ENCODE data around the gene SH2D4B. TPM values are rescaled to one million over a fixed set of nuclear protein-coding genes. Genes with fewer than 3 reads are reported as not detected.

The SH2D4B gene
- total and polyA plus RNA-seq, 2 of the 13 experiments (the other 11 are each of a cell fraction or from before 2014, with no cell fraction given) = not detected

DNA sequence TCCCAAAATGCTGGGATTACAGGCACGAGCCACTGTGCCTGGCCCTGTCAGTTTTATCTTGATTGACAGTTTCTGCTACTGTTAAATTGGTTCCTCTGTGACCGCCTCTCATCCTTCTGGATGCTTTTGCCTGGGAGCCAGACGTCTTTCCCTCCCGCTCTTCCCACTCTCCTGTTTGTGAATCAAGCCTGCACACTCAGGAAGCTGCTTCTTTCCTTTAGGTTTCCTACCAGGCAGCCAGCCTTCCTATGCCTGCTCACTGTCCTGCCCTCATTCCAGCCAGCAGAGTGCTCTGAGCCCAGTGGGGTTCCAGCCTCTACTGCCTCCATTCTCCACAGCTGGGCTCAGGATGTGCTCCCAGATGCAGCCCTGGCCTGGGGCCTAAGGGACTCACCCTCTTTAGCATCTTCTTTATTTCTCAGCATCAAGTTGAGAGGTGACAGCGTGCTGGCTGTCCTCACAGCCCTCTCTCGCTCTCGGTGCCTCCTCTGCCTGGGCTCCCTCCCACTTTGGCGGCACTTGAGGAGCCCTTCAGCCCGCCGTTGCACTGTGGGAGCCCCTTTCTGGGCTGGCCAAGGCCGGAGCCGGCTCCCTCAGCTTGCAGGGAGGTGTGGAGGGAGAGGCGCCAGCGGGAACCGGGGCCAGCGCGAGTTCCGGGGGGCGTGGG lies 5.1 kb downstream of the SH2D4B start:
- no peaks in the 10 kb centered on the region for H3K79me2 ChIP-seq (ENCODE audit: insufficient read depth, low read length)
- no peaks in the 10 kb centered on the region for H3K36me3 ChIP-seq (replicated peaks in 1 of 2; ENCODE audit: control insufficient read depth in 1 of 2, insufficient read depth in 2 of 2, low read length in 2 of 2)
- H3K9me3 ChIP-seq (ENCODE audit: low read length) = no peaks in the 10 kb centered on the region
- H3K9ac ChIP-seq (ENCODE audit: insufficient read depth, low read depth, low read length) = no peak overlapping the region
- POLR2A ChIA-PET = no interaction called here
- 41% methylated on average over 10 of the region's 19 CpGs for WGBS (ENCODE audit: low lambda C conversion rate)
- in situ Hi-C loops (cut with HindIII; ENCODE audit: extremely low pct_ligation_motif_present, low pct_unique_long_range_greater_than_20kb) = no loop called here
- intact Hi-C loops (cut with micrococcal nuclease; ENCODE audit: unreplicated experiment) = no loop called here
- H3K27me3 ChIP-seq (ENCODE audit: control insufficient read depth in 1 of 2, insufficient read depth in 2 of 2, low read length in 2 of 2) = peaks cover 5 to 22% of the 10 kb centered on the region in 2 experiments; a peak in 3 of 5 replicates
- DNase-seq (ENCODE audit: low spot score) (no peak), ATAC-seq (no peak), FAIRE-seq (no peak)
- no peak overlapping the region for H3K4me2 ChIP-seq (ENCODE audit: low read depth, low read length)
- H3K4me3 ChIP-seq (replicated peaks in 1 of 3; ENCODE audit: insufficient read depth in 1 of 3, low read depth in 2 of 3, low read length in 3 of 3) = no peak overlapping the region
- BruUV-seq (replicated peaks) = no TSS peak
- H2AFZ ChIP-seq (ENCODE audit: low read length) = no peak overlapping the region
- no peaks in the 10 kb centered on the region for H3K4me1 ChIP-seq (ENCODE audit: insufficient read depth, low read length)
- CTCF ChIA-PET (ENCODE audit: low intra/inter-chr PET ratio, low total read pairs) = no interaction called here
- H4K20me1 ChIP-seq (ENCODE audit: insufficient read depth, low read length) = no peaks in the 10 kb centered on the region
- TF ChIP-seq, protein P1, sequence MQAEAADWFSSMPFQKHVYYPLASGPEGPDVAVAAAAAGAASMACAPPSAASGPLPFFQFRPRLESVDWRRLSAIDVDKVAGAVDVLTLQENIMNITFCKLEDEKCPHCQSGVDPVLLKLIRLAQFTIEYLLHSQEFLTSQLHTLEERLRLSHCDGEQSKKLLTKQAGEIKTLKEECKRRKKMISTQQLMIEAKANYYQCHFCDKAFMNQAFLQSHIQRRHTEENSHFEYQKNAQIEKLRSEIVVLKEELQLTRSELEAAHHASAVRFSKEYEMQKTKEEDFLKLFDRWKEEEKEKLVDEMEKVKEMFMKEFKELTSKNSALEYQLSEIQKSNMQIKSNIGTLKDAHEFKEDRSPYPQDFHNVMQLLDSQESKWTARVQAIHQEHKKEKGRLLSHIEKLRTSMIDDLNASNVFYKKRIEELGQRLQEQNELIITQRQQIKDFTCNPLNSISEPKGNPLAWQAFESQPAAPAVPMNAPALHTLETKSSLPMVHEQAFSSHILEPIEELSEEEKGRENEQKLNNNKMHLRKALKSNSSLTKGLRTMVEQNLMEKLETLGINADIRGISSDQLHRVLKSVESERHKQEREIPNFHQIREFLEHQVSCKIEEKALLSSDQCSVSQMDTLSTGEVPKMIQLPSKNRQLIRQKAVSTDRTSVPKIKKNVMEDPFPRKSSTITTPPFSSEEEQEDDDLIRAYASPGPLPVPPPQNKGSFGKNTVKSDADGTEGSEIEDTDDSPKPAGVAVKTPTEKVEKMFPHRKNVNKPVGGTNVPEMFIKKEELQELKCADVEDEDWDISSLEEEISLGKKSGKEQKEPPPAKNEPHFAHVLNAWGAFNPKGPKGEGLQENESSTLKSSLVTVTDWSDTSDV (CRISPR knock-in tag; IDR thresholded peaks at IDR 0.05) = no peak
- TF ChIP-seq HNRNPH1 (optimal IDR thresholded peaks at IDR 0.05; ENCODE audit: low read depth, low read length) = no peak
- TF ChIP-seq ZNF333 (CRISPR knock-in tag; IDR thresholded peaks at IDR 0.05; ENCODE audit: borderline replicate concordance) = no peak
- no peak for TF ChIP-seq TP53 (CRISPR knock-in tag; conservative IDR thresholded peaks at IDR 0.05)
- TF ChIP-seq, protein P2, sequence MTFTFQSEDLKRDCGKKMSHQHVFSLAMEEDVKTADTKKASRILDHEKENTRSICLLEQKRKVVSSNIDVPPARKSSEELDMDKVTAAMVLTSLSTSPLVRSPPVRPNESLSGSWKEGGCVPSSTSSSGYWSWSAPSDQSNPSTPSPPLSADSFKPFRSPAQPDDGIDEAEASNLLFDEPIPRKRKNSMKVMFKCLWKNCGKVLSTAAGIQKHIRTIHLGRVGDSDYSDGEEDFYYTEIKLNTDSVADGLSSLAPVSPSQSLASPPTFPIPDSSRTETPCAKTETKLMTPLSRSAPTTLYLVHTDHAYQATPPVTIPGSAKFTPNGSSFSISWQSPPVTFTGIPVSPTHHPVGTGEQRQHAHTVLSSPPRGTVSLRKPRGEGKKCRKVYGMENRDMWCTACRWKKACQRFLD (CRISPR knock-in tag; IDR thresholded peaks at IDR 0.05; ENCODE audit: borderline replicate concordance) = no peak
- TF ChIP-seq, protein P3, sequence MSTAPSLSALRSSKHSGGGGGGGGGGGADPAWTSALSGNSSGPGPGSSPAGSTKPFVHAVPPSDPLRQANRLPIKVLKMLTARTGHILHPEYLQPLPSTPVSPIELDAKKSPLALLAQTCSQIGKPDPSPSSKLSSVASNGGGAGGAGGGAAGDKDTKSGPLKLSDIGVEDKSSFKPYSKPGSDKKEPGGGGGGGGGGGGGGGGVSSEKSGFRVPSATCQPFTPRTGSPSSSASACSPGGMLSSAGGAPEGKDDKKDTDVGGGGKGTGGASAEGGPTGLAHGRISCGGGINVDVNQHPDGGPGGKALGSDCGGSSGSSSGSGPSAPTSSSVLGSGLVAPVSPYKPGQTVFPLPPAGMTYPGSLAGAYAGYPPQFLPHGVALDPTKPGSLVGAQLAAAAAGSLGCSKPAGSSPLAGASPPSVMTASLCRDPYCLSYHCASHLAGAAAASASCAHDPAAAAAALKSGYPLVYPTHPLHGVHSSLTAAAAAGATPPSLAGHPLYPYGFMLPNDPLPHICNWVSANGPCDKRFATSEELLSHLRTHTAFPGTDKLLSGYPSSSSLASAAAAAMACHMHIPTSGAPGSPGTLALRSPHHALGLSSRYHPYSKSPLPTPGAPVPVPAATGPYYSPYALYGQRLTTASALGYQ (CRISPR knock-in tag; IDR thresholded peaks at IDR 0.05) = no peak
- no peak for TF ChIP-seq MTF1 (CRISPR knock-in tag; IDR thresholded peaks at IDR 0.05)
- no peak for TF ChIP-seq HINFP (CRISPR knock-in tag; IDR thresholded peaks at IDR 0.05; ENCODE audit: low read depth)
- no peak for TF ChIP-seq CENPT (CRISPR knock-in tag; IDR thresholded peaks at IDR 0.05; ENCODE audit: low read depth)
- TF ChIP-seq, protein P4, sequence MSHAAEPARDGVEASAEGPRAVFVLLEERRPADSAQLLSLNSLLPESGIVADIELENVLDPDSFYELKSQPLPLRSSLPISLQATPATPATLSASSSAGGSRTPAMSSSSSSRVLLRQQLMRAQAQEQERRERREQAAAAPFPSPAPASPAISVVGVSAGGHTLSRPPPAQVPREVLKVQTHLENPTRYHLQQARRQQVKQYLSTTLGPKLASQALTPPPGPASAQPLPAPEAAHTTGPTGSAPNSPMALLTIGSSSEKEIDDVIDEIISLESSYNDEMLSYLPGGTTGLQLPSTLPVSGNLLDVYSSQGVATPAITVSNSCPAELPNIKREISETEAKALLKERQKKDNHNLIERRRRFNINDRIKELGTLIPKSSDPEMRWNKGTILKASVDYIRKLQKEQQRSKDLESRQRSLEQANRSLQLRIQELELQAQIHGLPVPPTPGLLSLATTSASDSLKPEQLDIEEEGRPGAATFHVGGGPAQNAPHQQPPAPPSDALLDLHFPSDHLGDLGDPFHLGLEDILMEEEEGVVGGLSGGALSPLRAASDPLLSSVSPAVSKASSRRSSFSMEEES (CRISPR knock-in tag; IDR thresholded peaks at IDR 0.05) = no peak
- no peak for TF ChIP-seq PCBP2 (optimal IDR thresholded peaks at IDR 0.05; ENCODE audit: low read depth, low read length, poor library complexity, severe bottlenecking)
- H3K27ac ChIP-seq (ENCODE audit: extremely low read length, insufficient read depth, low read length) = no peak overlapping the region

Measured in HepG2 (cell line).